Uterus (tissue), 2 donors: ENCODE measurements around the gene RARA.

Experiments
- POLR2A ChIP-seq, 2 donors: fragments of 450-650 bp; IDR thresholded peaks; one replicate each; pipeline ENCODE4 v1.6.1; 2016; ENCODE audit warnings: antibody characterized with exemption in 2 of 2, mild to moderate bottlenecking in 1 of 2, moderate library complexity in 1 of 2
- TF ChIP-seq, protein P1 (sequence below), 4 experiments: fragments of 200-600 bp in 2 of 4; fragments of 450-650 bp in 2 of 4; sonication (generic) in 2 of 4; IDR thresholded peaks; one replicate each; pipeline ENCODE4 v1.5.1; 2016 to 2019; ENCODE audit warnings: antibody characterized with exemption in 4 of 4, mild to moderate bottlenecking in 2 of 4, moderate library complexity in 1 of 4

- TF ChIP-seq, protein P1, sequence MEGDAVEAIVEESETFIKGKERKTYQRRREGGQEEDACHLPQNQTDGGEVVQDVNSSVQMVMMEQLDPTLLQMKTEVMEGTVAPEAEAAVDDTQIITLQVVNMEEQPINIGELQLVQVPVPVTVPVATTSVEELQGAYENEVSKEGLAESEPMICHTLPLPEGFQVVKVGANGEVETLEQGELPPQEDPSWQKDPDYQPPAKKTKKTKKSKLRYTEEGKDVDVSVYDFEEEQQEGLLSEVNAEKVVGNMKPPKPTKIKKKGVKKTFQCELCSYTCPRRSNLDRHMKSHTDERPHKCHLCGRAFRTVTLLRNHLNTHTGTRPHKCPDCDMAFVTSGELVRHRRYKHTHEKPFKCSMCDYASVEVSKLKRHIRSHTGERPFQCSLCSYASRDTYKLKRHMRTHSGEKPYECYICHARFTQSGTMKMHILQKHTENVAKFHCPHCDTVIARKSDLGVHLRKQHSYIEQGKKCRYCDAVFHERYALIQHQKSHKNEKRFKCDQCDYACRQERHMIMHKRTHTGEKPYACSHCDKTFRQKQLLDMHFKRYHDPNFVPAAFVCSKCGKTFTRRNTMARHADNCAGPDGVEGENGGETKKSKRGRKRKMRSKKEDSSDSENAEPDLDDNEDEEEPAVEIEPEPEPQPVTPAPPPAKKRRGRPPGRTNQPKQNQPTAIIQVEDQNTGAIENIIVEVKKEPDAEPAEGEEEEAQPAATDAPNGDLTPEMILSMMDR (IDR thresholded peaks at IDR 0.05) = no peak
- TF ChIP-seq POLR2A (IDR thresholded peaks at IDR 0.05) = no peak
Observed at GRCh38 chr17:40340327-40340726, 31.3 kb downstream of the RARA start.
